Fibroblast of mammary gland (primary cell): ENCODE data around the gene PTPRCAP.

Experiments used
- DNase-seq: peaks from one replicate; pipeline ENCODE4 v3.0.0-alpha.2; 2010; ENCODE audit warnings: low read depth
- H3K4me3 ChIP-seq: 2 replicates; pipeline ENCODE4 v1.5.1; 2011; ENCODE audit warnings: low read depth, mild to moderate bottlenecking, low read length, moderate library complexity; ENCODE audit not compliant: control insufficient read depth
- CTCF ChIP-seq: conservative IDR thresholded peaks from 2 replicates; pipeline ENCODE4 v1.5.1; 2011; ENCODE audit warnings: low read depth, low read length, inconsistent platforms; ENCODE audit not compliant: control insufficient read depth, insufficient read depth

PTPRCAP gene

GRCh38 chr11:67391304-67392182 is 45.9 kb downstream of the PTPRCAP start, which contains the start of gene RAD9A:
Gene RAD9A, plus strand, starts transcription at chr11:67391986. Its CDS starts 59 bp downstream, at chr11:67392045.
- H3K4me3 ChIP-seq = peak within 1 kb of the TSS; percentile 84
- TF ChIP-seq CTCF = no peak
- DNase-seq = peak; percentile 89

- H3K4me3 ChIP-seq = peak overlapping the region; percentile 84
- TF ChIP-seq CTCF = no peak
- no peak for DNase-seq
Observed at GRCh38 chr11:67390947-67391303, 46.6 kb downstream of the PTPRCAP start.

GRCh38 chr11:67389477-67389876 is 48.0 kb downstream of the PTPRCAP start:
- TF ChIP-seq CTCF = peak; percentile 63
- H3K4me3 ChIP-seq = no peak overlapping the region
- DNase-seq = no peak

- DNase-seq = no peak
- no peak for TF ChIP-seq CTCF
- no peak overlapping the region for H3K4me3 ChIP-seq
Observed at GRCh38 chr11:67387518-67387917, 50.0 kb downstream of the PTPRCAP start.

- TF ChIP-seq CTCF = no peak
- DNase-seq = no peak
- H3K4me3 ChIP-seq = no peak overlapping the region
Observed at GRCh38 chr11:67387069-67387468, 50.4 kb downstream of the PTPRCAP start.
